K562 (cell line): ENCODE results near the gene BDP1. TPM values are rescaled to one million over a fixed set of nuclear protein-coding genes. Genes with fewer than 3 reads are reported as not detected.
A peak's percentile ranks its signal among the peaks of the same experiment; 100 is the strongest.

Source experiments
- ATAC-seq: fragments of 200-7000 bp; cut with Tn5 transposase; 3 replicates; pipeline ENCODE4 v1.9.1; 2020; ENCODE audit warnings: moderate library complexity
- BruUV-seq: library from RNA; stranded (reverse); fragments of 400-500 nt; replicated peaks from 2 replicates; lab custom pipeline; 2021; lab: Mats Ljungman, UMichigan
- CTCF ChIA-PET: fragments of 300-600 bp; formaldehyde crosslinking; extraction: SDS; loops from one replicate; lab custom pipeline; 2021; ENCODE audit warnings: low intra/inter-chr PET ratio; lab: Yijun Ruan, JAX
- POLR2A ChIA-PET: fragments of 300-600, 350-650 bp; sonication (Branson Sonifier 250); formaldehyde crosslinking; extraction: SDS; loops from one replicate; lab custom pipeline; 2021; ENCODE audit warnings: antibody characterized with exemption, inconsistent platforms; lab: Yijun Ruan, JAX
- DNase-seq, 4 experiments: peaks; one replicate each; pipeline versions ENCODE4 v3.0.0 to v3.0.0-alpha.2; 2011 to 2018; ENCODE audit warnings: low spot score in 3 of 4, mixed read lengths in 3 of 4; ENCODE audit errors: extremely low read depth in 1 of 4
- FAIRE-seq: peaks from 2 replicates; lab custom pipeline; 2011; peaks lifted over from hg19 to GRCh38; lab: Jason Lieb, UNC
- H2AFZ ChIP-seq: 2 replicates; pipeline ENCODE4 v1.6.0; 2011; ENCODE audit warnings: low read depth, low read length, control low read depth, inconsistent platforms
- H3K27ac ChIP-seq: fragments of 200-600 bp; 3 replicates; pipeline ENCODE4 v1.8.0; 2011; ENCODE audit warnings: low read depth, mild to moderate bottlenecking, control low read depth, inconsistent platforms, low read length, moderate library complexity, mixed read lengths; ENCODE audit errors: extremely low read depth
- H3K27me3 ChIP-seq, 2 experiments: fragments of 300-600 bp in 1 of 2; 2 replicates in 1 of 2; 3 replicates in 1 of 2; pipeline versions ENCODE4 v1.6.0 to v1.8.0; 2011; ENCODE audit warnings: inconsistent platforms in 2 of 2, low read length in 2 of 2, mild to moderate bottlenecking in 1 of 2, mixed read lengths in 1 of 2, moderate library complexity in 1 of 2; ENCODE audit not compliant: control insufficient read depth in 2 of 2, insufficient read depth in 2 of 2
- H3K36me3 ChIP-seq: fragments of 300-600 bp; 3 replicates; pipeline ENCODE4 v1.8.0; 2011; ENCODE audit warnings: mild to moderate bottlenecking, low read length, inconsistent platforms; ENCODE audit not compliant: control insufficient read depth, insufficient read depth
- H3K4me1 ChIP-seq, 2 experiments: fragments of 200-600 bp in 1 of 2; replicated peaks in 1 of 2; 2 replicates in 1 of 2; 3 replicates in 1 of 2; pipeline versions ENCODE4 v1.5.1 to v1.8.0; 2011; ENCODE audit warnings: inconsistent platforms in 2 of 2, low read length in 2 of 2, mild to moderate bottlenecking in 1 of 2, mixed read lengths in 1 of 2, moderate library complexity in 1 of 2; ENCODE audit not compliant: control insufficient read depth in 2 of 2, insufficient read depth in 2 of 2
- H3K4me2 ChIP-seq: 2 replicates; pipeline ENCODE4 v1.6.1; 2011; ENCODE audit warnings: low read length, control low read depth, inconsistent platforms, mixed read lengths; ENCODE audit not compliant: insufficient read depth
- H3K4me3 ChIP-seq: fragments of 200-600 bp; sonication (generic), shearing (Covaris generic); 2 replicates; pipeline ENCODE4 v1.5.1; 2016; ENCODE audit warnings: control low read depth, inconsistent platforms
- H3K79me2 ChIP-seq: fragments of 200-600 bp; 3 replicates; pipeline ENCODE4 v1.8.0; 2011; ENCODE audit warnings: low read length, inconsistent platforms; ENCODE audit not compliant: control insufficient read depth, insufficient read depth
- H3K9ac ChIP-seq, 2 experiments: 2 replicates each; pipeline versions ENCODE4 v1.6.0 to v1.6.1; 2011; ENCODE audit warnings: low read depth in 2 of 2, low read length in 2 of 2, control low read depth in 1 of 2, inconsistent platforms in 1 of 2, mild to moderate bottlenecking in 1 of 2, mixed read lengths in 1 of 2; ENCODE audit not compliant: insufficient read depth in 1 of 2
- H3K9me1 ChIP-seq: one replicate; pipeline ENCODE4 v1.6.0; 2011; ENCODE audit warnings: inconsistent platforms, mild to moderate bottlenecking, low read length, moderate library complexity; ENCODE audit not compliant: control insufficient read depth, insufficient read depth
- H3K9me3 ChIP-seq: replicated peaks from 2 replicates; pipeline ENCODE4 v1.5.1; 2011; ENCODE audit warnings: low read depth, low read length, inconsistent platforms; ENCODE audit not compliant: control insufficient read depth, insufficient read depth
- H4K20me1 ChIP-seq: replicated peaks from 2 replicates; pipeline ENCODE4 v1.6.1; 2011; ENCODE audit warnings: low read length, inconsistent platforms, mixed read lengths; ENCODE audit not compliant: control insufficient read depth, insufficient read depth
- BRF1 ChIP-seq: IDR thresholded peaks from 3 replicates; pipeline ENCODE4 v1.6.1; 2011; ENCODE audit warnings: borderline replicate concordance, mild to moderate bottlenecking; ENCODE audit not compliant: insufficient read length; ENCODE audit errors: extremely low read depth
- CEBPB ChIP-seq: fragments of 450-650 bp; IDR thresholded peaks from 2 replicates; pipeline ENCODE4 v1.6.1; 2016; ENCODE audit warnings: missing genetic modification characterization, missing compliant biosample characterization
- E2F4 ChIP-seq: sonication (generic); formaldehyde crosslinking; IDR thresholded peaks from 2 replicates; pipeline ENCODE4 v1.8.0; 2022; ENCODE audit warnings: mild to moderate bottlenecking, low read depth, missing genetic modification reagents
- EHMT2 ChIP-seq: fragments of 450-650 bp; IDR thresholded peaks from 2 replicates; pipeline ENCODE4 v1.6.1; 2018; ENCODE audit warnings: antibody characterized with exemption
- EP400 ChIP-seq: fragments of 450-650 bp; IDR thresholded peaks from 2 replicates; pipeline ENCODE4 v1.6.1; 2017; ENCODE audit warnings: antibody characterized with exemption, mild to moderate bottlenecking, moderate library complexity
- HINFP ChIP-seq: fragments of 450-650 bp; conservative IDR thresholded peaks from 2 replicates; pipeline ENCODE4 v1.6.1; 2016; ENCODE audit warnings: missing genetic modification characterization, low read depth, mild to moderate bottlenecking, control low read depth, missing compliant biosample characterization
- TEAD4 ChIP-seq, 2 experiments: sonication (generic) in 1 of 2; formaldehyde crosslinking in 1 of 2; IDR thresholded peaks; 2 replicates each; pipeline versions ENCODE4 v1.6.1 to v1.8.0; 2012 to 2022; ENCODE audit warnings: borderline replicate concordance in 1 of 2, inconsistent platforms in 1 of 2, low read length in 1 of 2, mild to moderate bottlenecking in 1 of 2, missing genetic modification reagents in 1 of 2
- USF2 ChIP-seq: sonication (generic); formaldehyde crosslinking; IDR thresholded peaks from 2 replicates; pipeline ENCODE4 v1.5.0; 2020; ENCODE audit warnings: missing genetic modification reagents
- YY1 ChIP-seq, 3 experiments: IDR thresholded peaks; 2 replicates each; pipeline ENCODE4 v1.6.1; 2011; ENCODE audit warnings: low read length in 2 of 3, mild to moderate bottlenecking in 2 of 3, moderate library complexity in 2 of 3, borderline replicate concordance in 1 of 3, control low read depth in 1 of 3, low read depth in 1 of 3; ENCODE audit not compliant: insufficient read depth in 3 of 3, insufficient replicate concordance in 2 of 3, control insufficient read depth in 1 of 3, insufficient read length in 1 of 3; ENCODE audit errors: extremely low read depth in 1 of 3
- WGBS: fragments of 100-300 bp; shearing (Covaris generic); methylation state at CpG from one replicate; pipeline ENCODE4 v1.1.6; 2016; ENCODE audit warnings: low coverage, mixed read lengths; ENCODE audit not compliant: insufficient coverage; ENCODE audit errors: missing lambda C conversion rate; 5-methylcytosine and 5-hydroxymethylcytosine counted together
- in situ Hi-C: fragments of 300-500 bp; cut with MboI; formaldehyde crosslinking; loops from 4 replicates; pipeline ENCODE4 v1.15.0; 2018; ENCODE audit warnings: inconsistent platforms, mixed read lengths
- intact Hi-C: fragments of 100-400 bp; cut with micrococcal nuclease; formaldehyde crosslinking; loops from 2 replicates; pipeline ENCODE4 v1.14.2; 2022
- polyA plus RNA-seq, 8 experiments: library from polyadenylated mRNA; depleted of rRNA in 4 of 8; stranded (reverse) in 5 of 8; unstranded in 3 of 8; fragments of >200 nt; fragmentation: Nextera tagmentation in 2 of 8; fragmentation: Illumina TruSeq in 1 of 8; extraction: Ambion mirVana in 2 of 8; extraction: Trizol in 1 of 8; gene quantifications; 2 replicates each; pipeline versions ENCODE4 v1.2.1 to v1.2.3, GENCODE V29; 2011 to 2014; ENCODE audit warnings: inconsistent platforms in 1 of 8, missing spikeins in 1 of 8
- total RNA-seq, 7 experiments: library from RNA; depleted of rRNA in 6 of 7; stranded (reverse); fragments of >200 nt in 6 of 7; fragmentation: Illumina TruSeq in 2 of 7; extraction: Trizol in 2 of 7; gene quantifications; 2 replicates each; pipeline versions ENCODE4 v1.2.1 to v1.2.3, GENCODE V29; 2011 to 2021; ENCODE audit warnings: low replicate concordance in 1 of 7
- TF ChIP-seq, protein P1 (sequence below), 3 experiments: IDR thresholded peaks in 2 of 3; conservative IDR thresholded peaks in 1 of 3; 2 replicates each; pipeline ENCODE4 v1.5.1; 2011 to 2012; ENCODE audit warnings: low read length in 3 of 3, mild to moderate bottlenecking in 3 of 3, control low read depth in 2 of 3, improper control_type of control experiment in 1 of 3, inconsistent platforms in 1 of 3, low read depth in 1 of 3, mixed read lengths in 1 of 3, moderate library complexity in 1 of 3; ENCODE audit not compliant: insufficient read depth in 2 of 3

The BDP1 gene
- total and polyA plus RNA-seq, 9 of the 15 experiments (the other 6 are each of a cell fraction or from before 2014, with no cell fraction given): 6.9 to 47.3 (median 23.9) TPM

- ChIA-PET CTCF (no interaction called here), POLR2A (interaction anchor here (0.8 to 3.3 kb wide), 5 partner anchors 10 to 132 kb away, joined by 3 to 10 read pairs (median 5); partner anchors contain the start of gene BDP1)
- peak overlapping the region; percentile 97 for H2AFZ ChIP-seq
- DNase-seq: peak; percentile 26 to 53 (median 26)
- peak; percentile 23 for ATAC-seq
- peaks cover 3% of the 10 kb centered on the region; the same call in 2 of the 3 replicates for H3K36me3 ChIP-seq
- H3K27me3 ChIP-seq: no peaks in the 10 kb centered on the region
- H3K4me1 ChIP-seq: peaks cover 11 to 12% of the 10 kb centered on the region in 2 experiments; a peak in 4 of 5 replicates
- peak overlapping the region; percentile 85 for H3K4me3 ChIP-seq
- H3K9me3 ChIP-seq: no peaks in the 10 kb centered on the region
- FAIRE-seq: no peak
- peaks cover 40% of the 10 kb centered on the region for H3K79me2 ChIP-seq
- WGBS: 24% methylated on average over 16 of the region's 19 CpGs
- no peaks in the 10 kb centered on the region for H4K20me1 ChIP-seq
- H3K4me2 ChIP-seq: peak overlapping the region; percentile 97
- in situ Hi-C loops (no loop called here), intact Hi-C loops (no loop called here)
- H3K9ac ChIP-seq: peak overlapping the region; percentile 92 to 94
- H3K27ac ChIP-seq: peak overlapping the region; percentile 86
- no peaks in the 10 kb centered on the region for H3K9me1 ChIP-seq
- BruUV-seq: no TSS peak
- no peak for TF ChIP-seq BRF1
- TF ChIP-seq CEBPB (tag): 0 out of 2 replicates have a peak, but pooled peaks have one; percentile 44
- TF ChIP-seq, protein P1, sequence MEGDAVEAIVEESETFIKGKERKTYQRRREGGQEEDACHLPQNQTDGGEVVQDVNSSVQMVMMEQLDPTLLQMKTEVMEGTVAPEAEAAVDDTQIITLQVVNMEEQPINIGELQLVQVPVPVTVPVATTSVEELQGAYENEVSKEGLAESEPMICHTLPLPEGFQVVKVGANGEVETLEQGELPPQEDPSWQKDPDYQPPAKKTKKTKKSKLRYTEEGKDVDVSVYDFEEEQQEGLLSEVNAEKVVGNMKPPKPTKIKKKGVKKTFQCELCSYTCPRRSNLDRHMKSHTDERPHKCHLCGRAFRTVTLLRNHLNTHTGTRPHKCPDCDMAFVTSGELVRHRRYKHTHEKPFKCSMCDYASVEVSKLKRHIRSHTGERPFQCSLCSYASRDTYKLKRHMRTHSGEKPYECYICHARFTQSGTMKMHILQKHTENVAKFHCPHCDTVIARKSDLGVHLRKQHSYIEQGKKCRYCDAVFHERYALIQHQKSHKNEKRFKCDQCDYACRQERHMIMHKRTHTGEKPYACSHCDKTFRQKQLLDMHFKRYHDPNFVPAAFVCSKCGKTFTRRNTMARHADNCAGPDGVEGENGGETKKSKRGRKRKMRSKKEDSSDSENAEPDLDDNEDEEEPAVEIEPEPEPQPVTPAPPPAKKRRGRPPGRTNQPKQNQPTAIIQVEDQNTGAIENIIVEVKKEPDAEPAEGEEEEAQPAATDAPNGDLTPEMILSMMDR (IDR thresholded peaks at IDR 0.05 in 2 of 3, conservative IDR thresholded peaks at IDR 0.05 in 1 of 3; ENCODE audit: insufficient read depth in 2 of 3, low read depth in 1 of 3, low read length in 3 of 3): 0 out of 6 replicates have a peak, but pooled peaks of 1 of the 3 experiments have one; percentile 17
- TF ChIP-seq E2F4: no peak
- TF ChIP-seq YY1 (IDR thresholded peaks at IDR 0.05; ENCODE audit: borderline replicate concordance in 1 of 3, control insufficient read depth in 1 of 3, extremely low read depth in 1 of 3, insufficient read depth in 3 of 3, insufficient read length in 1 of 3, insufficient replicate concordance in 2 of 3, low read depth in 1 of 3, low read length in 2 of 3): peak in 1 of 3 experiments; percentile 41
- TF ChIP-seq EHMT2: no peak
- no peak for TF ChIP-seq TEAD4 (IDR thresholded peaks at IDR 0.05; ENCODE audit: low read length)
- no peak for TF ChIP-seq TEAD4 (CRISPR knock-in tag; IDR thresholded peaks at IDR 0.05; ENCODE audit: borderline replicate concordance)
- no peak for TF ChIP-seq USF2 (CRISPR knock-in tag)
- TF ChIP-seq HINFP (tag): peak; percentile 78
- TF ChIP-seq EP400: no peak
These were observed 132.5 kb downstream of the BDP1 start for GRCh38 chr5:71587766-71588532.
